ENCODE data around the gene CHFR.
"Not testable (repeated sequence)": the region's sequence is repeated elsewhere in the genome, so short reads cannot be mapped to it uniquely, and the experiment has no call there.

The CHFR gene

DNA sequence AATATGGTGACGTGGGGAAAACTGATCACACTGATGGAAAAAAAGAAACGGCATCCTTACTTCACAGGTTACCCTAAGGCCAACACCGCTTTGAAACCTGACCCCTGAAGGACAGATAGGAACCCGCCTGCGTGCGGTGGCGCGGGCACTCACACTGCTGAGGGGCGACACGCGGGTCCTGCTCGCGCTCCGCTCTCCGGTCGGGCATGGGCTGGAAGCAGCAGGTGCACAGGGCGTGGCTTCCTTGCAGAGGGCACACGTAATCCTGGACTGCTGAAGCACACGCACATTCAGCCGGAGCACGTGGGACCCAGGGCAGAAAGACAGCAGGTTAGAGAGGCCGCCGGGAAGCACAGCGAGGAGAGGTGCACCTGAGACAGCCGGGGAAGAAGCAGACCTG, 35.9 kb downstream of the CHFR start:
- no peaks in the 10 kb centered on the region for H3K27me3 ChIP-seq (ENCODE audit: low read depth, low read length)
- H3K9me3 ChIP-seq (ENCODE audit: control insufficient read depth in 1 of 2, low read length in 2 of 2) = no peaks in the 10 kb centered on the region
- H3K4me1 ChIP-seq (ENCODE audit: control insufficient read depth in 1 of 2, insufficient read depth in 2 of 2, low read length in 2 of 2) = no peaks in the 10 kb centered on the region
- H3K36me3 ChIP-seq (ENCODE audit: control insufficient read depth in 1 of 2, insufficient read depth in 2 of 2, low read length in 2 of 2) = peaks cover 57 to 83% of the 10 kb centered on the region in 2 donors
- no peak overlapping the region for H3K27ac ChIP-seq (ENCODE audit: low read length)
- H3K4me3 ChIP-seq (ENCODE audit: low read depth in 1 of 2, low read length in 2 of 2) = no peak overlapping the region

- H3K27ac ChIP-seq (ENCODE audit: low read length) = no peak overlapping the region
- no peaks in the 10 kb centered on the region for H3K4me1 ChIP-seq (ENCODE audit: control insufficient read depth in 1 of 2, insufficient read depth in 2 of 2, low read length in 2 of 2)
- H3K27me3 ChIP-seq (ENCODE audit: low read depth, low read length) = no peaks in the 10 kb centered on the region
- no peak overlapping the region for H3K4me3 ChIP-seq (ENCODE audit: low read depth in 1 of 2, low read length in 2 of 2)
- peaks cover 46 to 80% of the 10 kb centered on the region in 2 donors for H3K36me3 ChIP-seq (ENCODE audit: control insufficient read depth in 1 of 2, insufficient read depth in 2 of 2, low read length in 2 of 2)
- no peaks in the 10 kb centered on the region for H3K9me3 ChIP-seq (ENCODE audit: control insufficient read depth in 1 of 2, low read length in 2 of 2)
Observed at GRCh38 chr12:132850291-132850690, 37.1 kb downstream of the CHFR start.

GRCh38 chr12:132848521-132848920, 38.9 kb downstream of the CHFR start:
- no peaks in the 10 kb centered on the region for H3K27me3 ChIP-seq (ENCODE audit: low read depth, low read length)
- H3K27ac ChIP-seq (ENCODE audit: low read length) = no peak overlapping the region
- H3K4me1 ChIP-seq (ENCODE audit: control insufficient read depth in 1 of 2, insufficient read depth in 2 of 2, low read length in 2 of 2) = no peaks in the 10 kb centered on the region
- H3K4me3 ChIP-seq (ENCODE audit: low read depth in 1 of 2, low read length in 2 of 2) = no peak overlapping the region
- H3K36me3 ChIP-seq (ENCODE audit: control insufficient read depth in 1 of 2, insufficient read depth in 2 of 2, low read length in 2 of 2) = peaks cover 43 to 73% of the 10 kb centered on the region in 2 donors
- H3K9me3 ChIP-seq (ENCODE audit: control insufficient read depth in 1 of 2, low read length in 2 of 2) = no peaks in the 10 kb centered on the region

GRCh38 chr12:132847363-132848356, 39.7 kb downstream of the CHFR start:
- no peak overlapping the region for H3K27ac ChIP-seq (ENCODE audit: low read length)
- no peaks in the 10 kb centered on the region for H3K4me1 ChIP-seq (ENCODE audit: control insufficient read depth in 1 of 2, insufficient read depth in 2 of 2, low read length in 2 of 2)
- no peaks in the 10 kb centered on the region for H3K9me3 ChIP-seq (ENCODE audit: control insufficient read depth in 1 of 2, low read length in 2 of 2)
- H3K36me3 ChIP-seq (ENCODE audit: control insufficient read depth in 1 of 2, insufficient read depth in 2 of 2, low read length in 2 of 2) = peaks cover 36 to 72% of the 10 kb centered on the region in 2 donors
- H3K4me3 ChIP-seq (ENCODE audit: low read depth in 1 of 2, low read length in 2 of 2) = no peak overlapping the region
- no peaks in the 10 kb centered on the region for H3K27me3 ChIP-seq (ENCODE audit: low read depth, low read length)

DNA sequence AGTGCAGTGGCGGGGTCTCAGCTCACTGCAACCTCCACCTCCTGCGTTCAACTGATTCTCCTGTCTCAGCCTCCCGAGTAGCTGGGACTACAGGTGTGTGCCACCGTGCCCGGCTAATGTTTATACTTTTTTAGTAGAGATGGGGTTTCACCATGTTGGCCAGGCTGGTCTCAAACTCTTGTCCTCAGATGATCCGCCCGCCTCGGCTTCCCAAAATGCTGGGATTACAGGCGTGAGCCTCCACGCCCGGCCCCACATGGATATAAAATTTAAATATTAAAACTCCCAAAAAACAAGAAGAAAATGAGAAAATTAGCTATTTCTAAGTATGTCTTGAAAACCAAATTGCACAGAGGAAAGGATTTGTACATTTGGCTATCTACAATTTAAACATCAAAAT, 42.7 kb downstream of the CHFR start:
- H3K4me1 ChIP-seq (ENCODE audit: control insufficient read depth in 1 of 2, insufficient read depth in 2 of 2, low read length in 2 of 2); H3K9me3 ChIP-seq (ENCODE audit: control insufficient read depth in 1 of 2, low read length in 2 of 2); H3K4me3 ChIP-seq (ENCODE audit: low read depth in 1 of 2, low read length in 2 of 2); H3K27ac ChIP-seq (ENCODE audit: low read length); H3K27me3 ChIP-seq (ENCODE audit: low read depth, low read length): not testable (repeated sequence)
- peaks cover 37 to 79% of the 10 kb centered on the region in 2 donors for H3K36me3 ChIP-seq (ENCODE audit: control insufficient read depth in 1 of 2, insufficient read depth in 2 of 2, low read length in 2 of 2)

- H3K27ac ChIP-seq (ENCODE audit: low read length) = no peak overlapping the region
- no peaks in the 10 kb centered on the region for H3K9me3 ChIP-seq (ENCODE audit: control insufficient read depth in 1 of 2, low read length in 2 of 2)
- H3K27me3 ChIP-seq (ENCODE audit: low read depth, low read length) = no peaks in the 10 kb centered on the region
- no peak overlapping the region for H3K4me3 ChIP-seq (ENCODE audit: low read depth in 1 of 2, low read length in 2 of 2)
- H3K4me1 ChIP-seq (ENCODE audit: control insufficient read depth in 1 of 2, insufficient read depth in 2 of 2, low read length in 2 of 2) = peaks cover 0 to 3% of the 10 kb centered on the region in 2 donors
- peaks cover 29 to 65% of the 10 kb centered on the region in 2 donors for H3K36me3 ChIP-seq (ENCODE audit: control insufficient read depth in 1 of 2, insufficient read depth in 2 of 2, low read length in 2 of 2)
Observed at GRCh38 chr12:132842449-132843045, 44.9 kb downstream of the CHFR start.

- H3K9me3 ChIP-seq (ENCODE audit: control insufficient read depth in 1 of 2, low read length in 2 of 2) = no peaks in the 10 kb centered on the region
- peaks cover 0 to 5% of the 10 kb centered on the region in 2 donors for H3K4me1 ChIP-seq (ENCODE audit: control insufficient read depth in 1 of 2, insufficient read depth in 2 of 2, low read length in 2 of 2)
- peaks cover 19 to 57% of the 10 kb centered on the region in 2 donors for H3K36me3 ChIP-seq (ENCODE audit: control insufficient read depth in 1 of 2, insufficient read depth in 2 of 2, low read length in 2 of 2)
- no peak overlapping the region for H3K27ac ChIP-seq (ENCODE audit: low read length)
- H3K4me3 ChIP-seq (ENCODE audit: low read depth in 1 of 2, low read length in 2 of 2) = no peak overlapping the region
- no peaks in the 10 kb centered on the region for H3K27me3 ChIP-seq (ENCODE audit: low read depth, low read length)
Observed at GRCh38 chr12:132841151-132841550, 46.3 kb downstream of the CHFR start.

DNA sequence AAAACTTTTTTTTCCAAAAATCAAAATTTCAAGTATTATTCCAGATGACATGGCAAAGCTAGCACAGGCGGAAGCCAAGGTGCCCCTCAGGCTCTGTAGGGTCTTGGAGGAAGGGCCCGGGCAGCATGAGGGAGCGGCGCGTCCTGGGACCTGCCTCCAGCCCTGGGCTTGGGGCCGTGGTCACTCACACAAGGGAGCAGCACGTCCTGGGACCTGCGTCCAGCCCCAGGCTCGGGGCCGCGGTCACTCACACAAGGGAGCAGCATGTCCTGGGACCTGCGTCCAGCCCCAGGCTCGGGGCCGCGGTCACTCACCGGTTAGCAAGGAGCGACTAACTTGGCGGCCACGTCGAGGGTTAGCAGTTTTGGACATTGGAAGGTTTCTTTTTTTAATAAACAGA, 46.9 kb downstream of the CHFR start:
- H3K27me3 ChIP-seq (ENCODE audit: low read depth, low read length) = no peaks in the 10 kb centered on the region
- no peaks in the 10 kb centered on the region for H3K9me3 ChIP-seq (ENCODE audit: control insufficient read depth in 1 of 2, low read length in 2 of 2)
- peaks cover 19 to 51% of the 10 kb centered on the region in 2 donors for H3K36me3 ChIP-seq (ENCODE audit: control insufficient read depth in 1 of 2, insufficient read depth in 2 of 2, low read length in 2 of 2)
- no peak overlapping the region for H3K27ac ChIP-seq (ENCODE audit: low read length)
- H3K4me1 ChIP-seq (ENCODE audit: control insufficient read depth in 1 of 2, insufficient read depth in 2 of 2, low read length in 2 of 2) = peaks cover 0 to 5% of the 10 kb centered on the region in 2 donors
- H3K4me3 ChIP-seq (ENCODE audit: low read depth in 1 of 2, low read length in 2 of 2) = no peak overlapping the region

- Histone ChIP-seq H3K27me3 (ENCODE audit: low read depth, low read length) (no peaks in the 10 kb centered on the region), H3K4me3 (ENCODE audit: low read depth in 1 of 2, low read length in 2 of 2) (no peak overlapping the region), H3K36me3 (ENCODE audit: control insufficient read depth in 1 of 2, insufficient read depth in 2 of 2, low read length in 2 of 2) (peaks cover 19 to 49% of the 10 kb centered on the region in 2 donors), H3K9me3 (ENCODE audit: control insufficient read depth in 1 of 2, low read length in 2 of 2) (no peaks in the 10 kb centered on the region), H3K27ac (ENCODE audit: low read length) (no peak overlapping the region), H3K4me1 (ENCODE audit: control insufficient read depth in 1 of 2, insufficient read depth in 2 of 2, low read length in 2 of 2) (peaks cover 0 to 5% of the 10 kb centered on the region in 2 donors)
Observed at GRCh38 chr12:132839558-132840235, 47.7 kb downstream of the CHFR start.

DNA sequence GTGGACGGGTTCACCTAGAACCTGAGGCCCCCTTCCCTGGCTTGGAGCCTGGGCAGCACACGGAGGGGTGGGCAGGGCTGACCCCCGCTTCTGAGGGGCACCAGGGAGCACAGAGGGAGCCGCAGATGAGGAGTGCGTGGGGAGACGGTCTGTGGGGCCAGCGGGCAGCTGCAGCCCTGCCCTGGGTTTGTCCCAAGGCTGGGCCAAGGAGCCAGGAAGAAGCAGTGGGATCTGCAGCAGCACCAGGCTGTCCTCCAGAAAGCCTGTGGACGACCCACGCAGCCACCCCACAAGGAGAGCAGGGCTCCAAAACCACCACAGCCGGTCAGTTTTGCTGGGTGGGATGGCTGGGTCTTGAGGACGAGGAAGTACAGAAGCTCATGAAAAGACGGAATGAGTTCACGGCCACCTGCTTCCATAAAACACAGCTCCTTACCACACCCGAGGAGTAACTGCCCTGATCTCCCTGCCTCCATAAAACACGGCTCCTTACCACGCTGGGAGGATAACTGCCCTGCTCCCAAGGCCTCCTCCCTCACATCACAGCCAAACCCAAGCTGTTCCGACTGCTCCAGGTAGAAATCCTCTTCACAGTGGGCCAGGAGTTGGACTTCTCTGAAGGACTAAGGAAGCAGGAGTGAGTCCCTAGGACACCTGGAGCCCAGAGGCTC, 48.9 kb downstream of the CHFR start:
- Histone ChIP-seq H3K4me1 (ENCODE audit: control insufficient read depth in 1 of 2, insufficient read depth in 2 of 2, low read length in 2 of 2) (peaks cover 0 to 5% of the 10 kb centered on the region in 2 donors), H3K27ac (ENCODE audit: low read length) (no peak overlapping the region), H3K4me3 (ENCODE audit: low read depth in 1 of 2, low read length in 2 of 2) (no peak overlapping the region), H3K36me3 (ENCODE audit: control insufficient read depth in 1 of 2, insufficient read depth in 2 of 2, low read length in 2 of 2) (peaks cover 15 to 49% of the 10 kb centered on the region in 2 donors), H3K9me3 (ENCODE audit: control insufficient read depth in 1 of 2, low read length in 2 of 2) (no peaks in the 10 kb centered on the region), H3K27me3 (ENCODE audit: low read depth, low read length) (no peaks in the 10 kb centered on the region)
